HG02763 (cell line): ENCODE data around the gene RAB39B.

Experiments
- ATAC-seq: cut with Tn5 transposase; IDR thresholded peaks from one replicate; pipeline ENCODE4 v1.9.1; 2021; ENCODE audit warnings: mild to moderate bottlenecking, moderate library complexity; ENCODE audit not compliant: unreplicated experiment

Gene RAB39B

GRCh38 chrX:155216179-155216939 lies 47.9 kb downstream of the RAB39B start, which contains the start of gene VBP1:
VBP1 (plus strand) TSS chrX:155216460; CDS start chrX:155216483, 23 bp downstream.
- peak; percentile 95 for ATAC-seq

GRCh38 chrX:155215443-155216178 lies 48.7 kb downstream of the RAB39B start:
- ATAC-seq, result peak; percentile 30

GRCh38 chrX:155213731-155214130 lies 50.6 kb downstream of the RAB39B start:
- no peak for ATAC-seq

GRCh38 chrX:155211208-155211607 lies 53.1 kb downstream of the RAB39B start:
- no peak for ATAC-seq
